GM18873 (cell line): ENCODE results near the gene TSPAN9.

ENCODE experiments used
- ATAC-seq: cut with Tn5 transposase; IDR thresholded peaks from one replicate; pipeline ENCODE4 v1.9.1; 2021; ENCODE audit warnings: mild to moderate bottlenecking, moderate library complexity, moderate number of reproducible peaks; ENCODE audit not compliant: unreplicated experiment, low FRiP score

The TSPAN9 gene

DNA sequence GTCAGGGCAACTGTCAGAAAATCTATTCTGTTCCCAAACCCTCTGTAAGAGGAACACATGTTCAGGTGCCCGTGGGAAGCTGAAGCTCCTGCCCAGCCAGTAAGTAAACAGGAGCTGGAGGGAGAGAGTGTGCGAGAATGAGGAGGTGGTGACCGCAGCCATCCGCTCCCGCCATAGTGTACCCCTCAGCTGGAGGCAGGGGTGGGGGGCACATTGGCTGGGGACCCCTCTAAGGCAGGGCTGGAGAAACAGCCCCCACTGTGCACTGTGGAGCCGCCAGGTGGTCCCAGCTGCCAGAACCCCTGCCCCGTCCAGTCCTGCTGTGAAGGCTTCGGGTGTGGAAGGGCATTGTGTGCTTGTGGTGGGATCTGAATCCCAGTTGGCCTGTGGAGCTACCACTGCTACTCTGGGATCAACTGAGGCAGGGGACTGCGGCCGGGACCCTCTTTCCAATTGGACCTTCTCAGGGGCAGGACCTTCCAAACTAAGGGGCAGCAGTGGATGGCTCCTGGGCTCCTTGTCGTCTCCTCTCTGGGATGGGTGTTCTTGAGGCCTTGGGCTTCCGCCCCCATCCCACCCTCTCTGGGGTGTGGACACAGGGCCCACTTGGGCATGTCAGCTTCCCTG lies 59.6 kb downstream of the TSPAN9 start:
- ATAC-seq = no peak

DNA sequence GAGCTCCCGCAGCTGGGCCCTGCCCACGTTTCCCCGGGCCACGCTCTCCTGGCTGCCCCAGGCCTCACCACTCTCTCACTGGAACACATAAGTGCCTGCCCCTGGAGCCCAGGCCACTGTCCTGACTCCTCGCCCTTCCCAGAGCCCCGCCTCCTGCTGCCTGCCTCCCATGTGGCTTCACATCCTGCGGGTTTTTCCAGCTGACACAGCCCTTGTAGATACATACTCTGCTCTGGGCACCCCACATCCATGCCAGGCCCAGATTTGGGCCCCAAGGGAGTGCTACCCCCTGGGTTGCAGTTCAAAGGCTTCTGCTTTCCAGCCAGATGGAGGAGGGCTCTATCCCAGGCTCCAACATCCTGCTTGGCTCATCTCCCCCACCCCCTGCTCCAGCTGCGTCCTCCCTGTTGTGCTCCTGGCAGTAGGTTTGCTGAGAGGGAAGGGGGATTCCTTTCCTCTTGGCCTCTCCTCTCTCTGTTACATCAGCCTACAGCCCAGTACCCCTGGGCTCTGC lies 60.1 kb downstream of the TSPAN9 start:
- no peak for ATAC-seq

DNA sequence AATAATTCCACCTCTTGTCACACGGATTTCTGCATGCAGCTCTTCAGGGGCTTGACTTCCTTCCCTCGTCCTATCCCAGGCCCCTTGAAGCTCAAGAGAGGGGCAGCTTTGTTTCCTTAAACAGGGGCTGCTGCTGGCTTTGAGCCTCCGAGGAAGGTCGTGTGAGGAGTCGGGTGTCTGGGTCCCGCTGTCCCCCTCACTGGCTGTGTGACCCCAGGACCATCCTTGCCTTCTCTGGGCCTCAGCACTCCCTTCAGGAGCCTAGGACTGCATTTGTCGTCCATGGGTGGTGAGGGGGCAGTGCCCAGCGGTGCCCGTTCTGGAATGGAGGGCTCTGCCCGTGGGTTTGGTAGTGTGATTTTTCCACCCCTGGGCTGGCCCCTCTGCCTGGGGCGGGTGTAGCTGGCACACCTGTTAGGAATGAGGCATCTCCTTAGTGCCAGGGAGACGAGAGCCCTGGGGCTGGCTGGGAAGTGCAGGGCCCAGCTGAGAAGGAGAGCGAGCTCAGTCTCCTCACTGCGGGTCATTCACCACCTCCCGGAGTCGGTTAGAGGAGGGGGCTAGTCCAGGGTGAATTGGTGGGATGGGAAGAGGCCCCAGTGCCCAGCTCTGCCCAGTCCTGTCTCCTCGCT lies 60.8 kb downstream of the TSPAN9 start:
- no peak for ATAC-seq

DNA sequence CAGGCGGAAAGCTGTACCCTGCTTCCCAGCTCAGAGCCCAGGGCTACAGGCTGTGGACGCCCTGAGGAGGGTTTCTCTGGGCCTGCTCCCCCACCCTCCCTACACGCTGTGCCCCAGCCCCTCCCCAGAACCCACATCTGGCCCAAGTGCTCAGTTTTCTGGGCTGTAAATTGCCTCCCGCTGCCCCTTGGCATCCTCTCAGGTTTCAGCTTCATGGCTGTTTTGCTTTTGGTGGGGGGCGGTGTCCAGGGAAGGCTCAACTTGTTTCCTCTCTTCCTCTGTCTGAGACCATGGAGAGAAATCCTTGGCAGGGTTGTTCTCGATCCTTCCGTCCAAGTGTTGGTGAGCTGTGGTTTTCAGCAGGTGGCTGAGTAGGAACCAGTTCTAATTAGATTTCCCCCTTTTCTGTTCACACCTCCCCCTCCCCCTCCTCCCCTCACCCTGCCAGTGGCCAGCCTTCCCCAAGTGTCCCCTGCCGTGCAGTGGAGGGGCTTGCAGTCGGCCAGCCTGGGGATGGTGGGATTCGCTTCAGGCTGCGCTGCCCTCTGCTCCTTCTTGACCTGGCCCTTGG lies 61.8 kb downstream of the TSPAN9 start:
- ATAC-seq = no peak

DNA sequence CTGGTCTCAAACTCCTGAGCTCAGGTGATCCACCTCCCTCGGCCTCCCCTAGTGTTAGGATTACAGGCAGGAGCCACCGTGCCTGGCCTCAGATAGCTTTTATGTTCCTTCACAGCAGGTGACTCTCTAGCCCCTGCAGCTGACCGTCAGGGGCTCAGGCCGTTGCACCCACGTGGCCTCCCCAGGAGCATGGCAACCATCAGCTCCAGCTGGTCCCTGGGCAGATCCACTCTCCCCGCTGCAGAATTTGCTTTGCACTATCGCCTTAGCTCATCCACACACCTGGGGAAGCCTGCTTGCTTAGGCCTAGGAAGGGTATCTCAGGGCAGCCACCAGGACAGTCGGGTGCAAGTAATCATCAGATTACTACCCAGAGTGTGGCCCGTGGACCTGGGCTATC lies 62.6 kb downstream of the TSPAN9 start:
- ATAC-seq = no peak

DNA sequence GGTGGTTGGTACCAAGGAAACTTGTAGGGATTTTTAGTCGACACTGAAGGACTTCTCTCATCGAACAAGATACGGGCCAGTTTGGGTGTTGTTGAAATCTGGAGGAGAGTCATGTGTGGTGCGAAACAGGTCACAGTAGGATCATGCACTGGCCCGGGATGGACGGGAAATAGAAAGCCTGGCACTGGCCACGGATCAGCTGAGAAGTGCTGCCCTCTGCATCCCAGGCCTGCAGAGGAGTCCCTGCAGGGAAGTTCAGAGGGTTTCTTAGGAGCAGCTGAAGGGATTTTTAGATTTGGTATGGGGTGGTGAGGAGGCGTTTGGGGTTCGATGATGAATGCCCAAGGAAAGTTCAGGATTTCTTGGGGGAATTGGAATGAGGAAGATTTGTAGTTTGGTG lies 63.1 kb downstream of the TSPAN9 start:
- ATAC-seq = no peak

DNA sequence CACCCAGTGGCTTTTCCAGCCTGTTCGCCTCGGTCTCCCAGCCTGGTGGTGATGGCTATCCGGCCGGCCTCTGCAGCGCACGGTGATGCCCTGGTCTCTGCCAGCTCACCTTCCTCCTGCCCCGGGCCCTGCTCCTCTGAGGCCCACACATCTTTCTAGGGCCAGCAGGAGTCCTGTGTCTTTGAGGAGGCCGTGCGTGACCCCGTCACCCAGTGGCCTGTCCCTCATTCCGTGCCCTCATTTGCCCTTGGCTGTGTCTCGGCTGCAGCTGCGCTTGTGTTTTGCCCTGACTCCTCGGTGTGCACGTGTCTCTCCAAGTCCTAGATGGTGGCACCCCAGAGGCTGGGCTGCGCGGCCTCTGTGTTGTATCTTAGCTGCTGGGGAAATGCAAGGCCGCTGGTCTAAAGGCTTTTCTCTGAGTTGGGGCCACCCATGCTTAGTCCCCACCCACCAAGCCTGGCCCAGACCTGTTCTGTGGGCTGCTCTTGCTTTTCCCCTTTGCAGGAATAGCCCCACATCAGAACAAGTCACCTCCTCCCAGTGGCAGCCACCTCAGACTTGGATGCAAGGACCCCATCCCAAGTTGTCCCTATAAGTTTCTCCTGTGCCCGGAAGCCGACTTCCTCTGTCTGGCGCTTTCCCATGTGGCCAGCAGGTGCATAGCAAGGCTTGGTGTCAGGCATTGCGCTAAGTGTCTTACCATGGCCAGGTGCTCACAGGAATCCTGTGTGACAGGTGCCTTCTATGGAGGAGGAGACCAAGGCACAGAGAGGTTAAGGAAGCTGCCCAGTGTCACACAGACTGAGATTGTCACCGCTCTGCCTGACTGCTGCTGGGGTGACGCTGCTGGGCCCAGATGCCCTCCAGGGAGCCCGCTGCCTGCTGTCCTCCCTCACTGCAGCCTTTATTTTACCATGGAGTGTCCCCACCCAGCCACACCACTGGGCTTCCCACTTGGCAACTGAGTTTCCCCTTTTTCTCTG lies 64.5 kb downstream of the TSPAN9 start:
- ATAC-seq = no peak

DNA sequence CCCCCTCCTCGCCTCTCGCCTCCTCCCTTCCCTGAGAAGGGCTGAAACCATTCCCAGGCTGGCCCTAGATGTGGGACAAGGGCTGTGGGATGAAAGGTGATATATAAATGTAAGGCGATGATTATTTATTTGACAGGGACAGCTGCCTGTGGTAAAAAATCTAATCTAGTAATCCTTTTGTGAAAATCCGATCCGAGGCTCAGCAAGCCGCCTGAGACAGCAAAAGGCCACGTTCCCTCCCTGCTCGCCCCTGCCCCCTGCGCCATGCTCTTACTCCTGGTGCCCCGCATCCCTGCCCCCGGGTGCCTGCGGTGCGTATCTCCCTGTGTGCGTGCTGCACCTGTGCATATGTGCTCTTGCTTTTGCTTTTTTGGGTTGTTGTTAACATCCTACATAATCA lies 65.2 kb downstream of the TSPAN9 start:
- ATAC-seq = no peak

DNA sequence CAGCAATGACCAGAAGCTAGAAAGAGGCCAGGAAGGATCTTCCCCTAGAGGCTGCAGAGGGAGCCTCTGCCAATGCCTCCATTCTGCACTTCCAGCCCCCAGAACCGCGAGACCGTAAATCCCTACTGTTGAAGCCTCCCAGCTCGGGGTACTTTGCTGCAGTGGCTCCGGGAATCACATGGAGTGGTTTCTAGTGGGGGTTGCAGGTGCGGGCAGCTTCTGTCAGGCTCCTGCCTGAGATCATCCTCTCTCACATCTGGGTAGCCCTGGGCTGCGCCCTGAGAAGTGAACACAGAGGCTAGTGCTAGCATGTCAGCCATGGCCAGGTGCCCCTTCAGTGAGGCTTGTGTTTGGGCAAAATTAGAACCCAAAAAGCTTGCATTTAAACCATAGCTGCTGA lies 67.3 kb downstream of the TSPAN9 start:
- ATAC-seq = no peak

DNA sequence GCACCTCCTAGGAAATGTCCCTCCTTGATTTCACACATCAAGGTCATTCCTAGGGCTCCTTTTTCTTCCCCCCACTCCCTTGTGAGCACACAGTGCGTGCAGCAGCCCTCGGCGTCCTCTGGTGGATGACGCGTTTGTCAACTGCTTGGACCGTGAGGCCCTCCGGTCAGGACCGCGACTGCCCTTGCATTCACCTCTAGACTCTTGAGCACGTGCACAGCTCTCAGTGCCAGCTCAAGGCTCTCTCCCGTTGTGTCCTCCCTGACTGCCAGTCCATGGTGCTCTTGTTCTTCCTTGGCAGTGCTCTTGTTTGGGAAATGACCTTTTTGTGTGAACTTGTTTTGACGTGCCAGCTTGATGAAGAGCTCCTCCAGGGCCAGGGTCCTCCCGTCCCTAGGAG lies 67.9 kb downstream of the TSPAN9 start:
- ATAC-seq = no peak

DNA sequence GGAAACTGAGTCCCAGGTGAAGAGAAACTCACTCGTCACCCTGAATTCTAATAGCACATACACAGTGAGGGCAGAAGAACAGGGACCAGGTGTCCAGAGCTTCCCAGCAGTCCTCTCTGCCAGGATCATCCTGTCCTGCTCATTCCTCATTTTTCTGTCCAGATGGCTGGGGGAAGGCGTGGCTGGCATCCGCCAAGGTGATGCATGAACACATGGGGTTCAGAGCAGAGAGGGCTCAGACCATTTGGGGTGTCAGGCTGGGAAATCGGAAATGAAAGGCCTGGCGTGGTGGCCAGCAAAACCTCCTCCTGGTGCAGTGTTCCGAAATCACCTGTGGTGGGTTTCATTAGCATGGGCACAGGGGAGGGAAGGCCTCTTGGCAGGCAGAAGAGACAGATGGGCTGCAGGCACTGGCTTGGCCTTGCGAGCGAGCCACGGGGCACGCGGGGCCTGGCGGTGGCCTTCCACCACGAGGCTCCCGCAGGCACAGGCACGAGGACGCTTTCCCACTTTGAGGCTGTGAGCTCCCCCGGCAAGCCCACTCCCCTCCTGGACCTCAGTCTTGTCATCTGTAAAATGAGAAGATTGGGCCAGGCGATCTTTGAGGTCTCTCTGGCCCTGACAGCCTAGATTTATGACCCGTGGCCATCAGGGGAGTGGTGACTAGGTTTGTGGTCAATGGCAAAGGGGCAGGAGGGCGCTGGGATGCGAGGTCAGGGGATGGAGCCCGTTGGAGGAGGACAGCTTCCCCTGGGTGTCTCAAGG lies 68.5 kb downstream of the TSPAN9 start:
- no peak for ATAC-seq

DNA sequence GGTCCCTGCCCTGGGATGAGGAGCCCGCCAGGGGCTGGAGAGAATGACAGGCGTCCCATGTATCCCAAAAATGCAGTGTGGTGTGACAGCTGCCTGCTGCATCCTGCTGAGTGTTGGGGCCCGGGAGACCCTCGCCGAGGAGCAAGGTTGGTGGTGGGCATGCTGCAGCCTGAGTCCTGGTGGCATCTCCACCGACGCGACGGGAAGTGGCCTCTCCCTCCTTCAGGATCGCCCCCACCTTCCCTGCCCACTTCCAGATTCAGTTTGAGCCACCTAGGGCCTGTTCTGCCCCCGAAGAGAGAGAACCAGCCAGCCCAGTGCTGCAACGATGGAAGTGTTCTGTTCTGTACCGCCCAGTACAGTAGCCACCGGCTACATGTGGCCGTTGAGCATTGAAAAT lies 70.1 kb downstream of the TSPAN9 start:
- ATAC-seq = no peak

DNA sequence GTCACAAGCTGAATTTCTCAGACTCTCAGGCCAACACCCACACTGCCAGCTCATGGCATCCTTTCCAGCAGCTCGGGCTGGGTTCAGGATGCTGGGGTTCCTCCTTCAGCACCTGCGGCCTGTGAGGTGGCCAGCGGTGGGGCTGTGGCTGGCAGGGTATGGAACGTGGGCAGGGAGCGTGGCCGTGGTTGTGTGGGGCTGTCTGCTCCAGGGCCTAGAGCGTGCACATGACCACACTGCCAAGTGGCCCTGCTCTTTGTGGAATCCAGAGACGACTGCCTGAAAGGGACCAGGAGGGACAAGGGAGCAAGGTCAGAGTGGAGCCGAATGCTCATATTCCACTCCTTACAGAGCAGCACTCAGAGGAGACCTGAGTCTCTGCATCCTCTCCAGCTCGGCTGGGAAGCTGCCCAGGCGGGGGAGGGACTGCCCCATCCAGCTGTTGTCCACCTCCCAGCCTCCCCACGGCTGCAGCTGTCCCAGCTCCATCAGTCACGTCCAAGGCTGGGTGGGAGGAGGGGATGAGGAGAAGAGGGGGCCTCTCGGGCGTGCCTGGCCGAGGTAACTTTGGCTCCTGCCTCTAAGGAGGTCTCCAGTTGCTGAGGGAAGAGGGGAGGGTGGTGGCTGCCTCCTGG lies 71.3 kb downstream of the TSPAN9 start:
- no peak for ATAC-seq

DNA sequence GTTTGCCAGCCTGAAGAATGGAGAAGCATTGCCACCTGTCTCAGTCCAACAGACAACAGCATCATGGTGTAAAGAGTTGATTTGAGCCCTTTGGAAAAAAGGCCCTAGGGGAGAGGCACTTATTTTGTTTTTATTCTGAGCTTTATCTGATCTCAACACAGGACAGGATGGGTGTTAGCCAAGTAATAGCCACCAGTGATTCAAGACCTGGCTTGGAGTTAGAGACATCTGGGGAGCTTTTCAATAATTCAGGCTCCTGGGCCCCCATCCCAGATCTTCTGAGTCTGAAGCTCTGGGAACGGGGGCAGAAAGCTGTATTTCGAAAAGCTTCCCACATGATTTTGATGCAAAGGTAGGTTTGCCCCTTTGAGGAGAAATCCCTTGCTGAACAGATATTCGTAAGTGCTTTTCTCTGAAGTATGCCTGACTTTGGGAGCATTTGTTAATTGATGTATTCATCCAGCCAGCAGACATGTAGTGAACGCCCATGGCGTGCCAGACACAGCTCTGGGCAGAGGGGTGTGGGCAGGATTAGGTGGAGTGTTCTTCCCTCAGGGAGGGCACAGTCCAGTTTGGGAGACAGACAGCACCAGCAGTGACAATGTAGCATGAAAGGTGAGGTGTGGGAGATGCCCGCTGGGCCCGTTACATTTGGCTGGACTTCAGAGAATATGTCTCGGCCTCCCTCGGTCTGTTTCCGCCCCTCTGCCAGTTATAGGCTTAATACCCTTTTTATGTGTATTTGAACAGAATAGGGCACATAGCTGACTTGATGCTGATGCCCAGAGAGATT lies 72.5 kb downstream of the TSPAN9 start:
- no peak for ATAC-seq

DNA sequence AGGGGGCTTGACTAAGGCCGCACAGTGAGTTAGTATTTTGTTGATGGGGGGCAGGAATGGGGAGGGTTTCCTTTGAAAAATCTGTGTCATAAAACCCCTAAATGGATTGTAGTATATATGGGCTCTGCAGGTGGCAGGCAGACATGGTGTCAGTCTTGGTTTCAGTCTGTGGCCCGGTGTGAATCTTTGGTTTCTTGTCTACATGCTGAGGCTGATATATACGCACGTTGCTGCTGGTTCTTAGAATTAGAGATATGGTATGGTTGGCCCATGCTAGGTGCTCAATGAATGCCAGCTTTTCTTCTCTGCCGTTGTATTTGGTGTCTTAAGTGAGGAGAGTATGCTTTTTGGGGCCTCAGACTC lies 73.1 kb downstream of the TSPAN9 start:
- ATAC-seq = no peak

DNA sequence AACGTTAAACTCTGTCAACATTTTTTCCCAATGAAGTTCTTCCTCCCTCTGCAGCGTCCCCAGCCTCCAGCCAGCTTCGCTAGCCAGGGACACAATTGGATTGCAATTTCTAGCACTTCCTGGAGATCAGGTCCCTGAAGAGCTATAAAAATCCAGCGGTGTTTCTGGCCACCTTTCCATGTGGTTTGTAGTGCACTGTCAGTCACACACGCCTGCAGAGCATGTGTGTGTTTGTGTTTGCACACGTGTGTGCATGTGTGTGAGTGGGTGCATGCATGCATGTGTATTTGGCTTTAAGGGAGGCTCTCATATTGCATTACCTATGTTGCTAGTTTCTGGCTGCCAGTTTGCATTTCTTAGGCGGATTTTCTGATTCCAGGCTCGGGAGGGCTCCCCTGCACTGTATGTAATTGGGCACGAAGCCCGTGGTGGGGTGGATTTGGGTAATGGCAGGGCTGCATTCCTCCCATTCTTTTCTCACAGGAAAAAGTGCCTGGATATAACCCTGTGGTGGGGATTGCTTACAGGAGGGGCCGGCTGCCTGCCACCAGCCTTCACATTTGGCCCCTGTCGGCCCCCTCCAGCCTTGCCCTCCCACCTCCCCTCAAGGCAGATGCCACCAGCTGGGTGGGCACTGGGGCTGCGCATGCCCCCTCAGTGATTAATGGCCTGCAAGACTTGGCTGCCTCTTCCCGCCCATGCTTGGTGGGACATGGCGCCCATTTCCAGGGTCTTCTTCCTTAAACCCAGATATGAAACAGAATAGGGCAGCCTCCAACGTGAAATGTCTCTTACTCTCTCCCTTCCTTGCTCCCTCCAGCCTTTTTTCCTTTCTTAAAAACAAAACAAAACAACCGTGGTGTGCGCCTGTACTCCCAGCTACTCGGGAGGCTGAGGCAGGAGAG lies 74.0 kb downstream of the TSPAN9 start:
- ATAC-seq = no peak

DNA sequence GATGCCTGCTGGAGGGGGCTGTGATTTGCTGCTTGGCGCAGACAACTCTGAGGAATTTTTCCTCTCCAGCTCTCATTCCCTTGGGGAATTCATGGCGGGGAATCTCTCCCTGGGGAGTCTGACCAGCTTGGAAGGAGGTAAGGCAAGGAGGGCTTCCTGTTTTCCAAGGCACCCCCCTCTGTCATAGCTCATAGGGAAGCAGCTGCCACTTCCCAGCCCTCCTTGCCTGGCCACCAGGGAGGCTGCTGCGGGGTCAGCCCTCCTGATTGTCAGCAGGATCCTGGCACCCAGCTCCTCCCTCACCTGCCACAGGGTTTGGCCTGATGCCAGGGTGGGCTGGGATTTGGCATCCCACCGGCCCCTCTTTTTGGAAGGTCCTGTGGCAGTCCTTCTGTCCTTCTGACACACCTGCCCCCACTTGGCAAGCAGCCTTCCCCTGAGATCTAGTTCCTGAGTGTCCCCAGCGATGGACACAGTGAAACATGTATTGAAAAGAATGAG lies 74.9 kb downstream of the TSPAN9 start:
- ATAC-seq = no peak

DNA sequence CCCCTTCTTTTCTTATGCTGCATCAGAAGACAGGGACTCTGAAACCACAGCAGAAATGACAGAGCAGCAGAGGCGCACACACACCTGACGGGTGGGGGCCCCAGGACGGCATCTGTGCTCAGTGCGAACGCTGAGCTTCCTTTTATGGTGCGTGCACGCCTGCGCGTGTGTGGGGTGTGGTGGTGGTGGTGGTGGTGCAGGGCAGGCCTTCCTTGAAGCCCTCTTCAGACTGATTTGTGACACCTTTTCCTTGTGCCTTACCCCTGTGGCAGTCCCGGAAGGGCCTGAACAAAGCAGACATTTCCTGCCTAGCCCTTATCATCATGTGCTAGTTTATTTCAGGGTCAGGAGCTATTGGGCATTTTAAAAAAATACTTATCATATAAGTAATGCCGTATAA lies 75.7 kb downstream of the TSPAN9 start:
- ATAC-seq = no peak
